Measurements from ENCODE around the gene CAVIN2. TPM values are rescaled to one million over a fixed set of nuclear protein-coding genes. Genes with fewer than 3 reads are reported as not detected.

Gene CAVIN2
- total RNA-seq, result 1 to 10 TPM in 2 of 8 experiments, under 1 TPM in 4, not detected in 2; 0.05 to 9.5 (median 0.35) TPM

- Histone ChIP-seq H3K27ac (no peak within 1 kb of the TSS), H3K4me3 (no peak within 1 kb of the TSS), H3K4me1 (replicated peaks in 1 of 2) (peaks cover 0 to 6% of the 10 kb centered on the region in 2 donors)
- in situ Hi-C loops (cut with MboI; ENCODE audit: low pct_unique_long_range_greater_than_20kb in 2 of 9, low sequenced_read_pairs in 9 of 9, unreplicated experiment in 9 of 9), result no loop called here
- ATAC-seq (replicated peaks in 6 of 8), result peak in 6 of 8 experiments; percentile 20 to 87 (median 71)
- WGBS, 10 experiments, result 0 to 91% (median 75%) methylated on average over 1 to 14 of the region's 31 CpGs; no CpG with 5 or more reads in 2 of the 10 experiments
Observed at GRCh38 chr2:191846515-191847476, at the start of gene CAVIN2. CAVIN2 (minus strand) TSS chr2:191847088; CDS start chr2:191846925, 163 bp downstream.

GRCh38 chr2:191895743-191896142, 48.9 kb upstream of the CAVIN2 start:
- H3K4me3 ChIP-seq, result no peak overlapping the region
- 57 to 100% (median 76%) methylated on average over 1 to 2 of the region's 2 CpGs; no CpG with 5 or more reads in 3 of the 10 experiments for WGBS, 10 experiments
- no peak for ATAC-seq (replicated peaks in 6 of 8)
- no peaks in the 10 kb centered on the region for H3K4me1 ChIP-seq (replicated peaks in 1 of 2)
- in situ Hi-C loops (cut with MboI; ENCODE audit: low pct_unique_long_range_greater_than_20kb in 2 of 9, low sequenced_read_pairs in 9 of 9, unreplicated experiment in 9 of 9), result no loop called here
- no peak overlapping the region for H3K27ac ChIP-seq

- ATAC-seq (replicated peaks in 6 of 8), result peak in 5 of 8 experiments; percentile 7 to 30 (median 16)
- H3K4me3 ChIP-seq, result no peak overlapping the region
- 83 to 100% (median 96%) methylated on average over 1 to 4 of the region's 4 CpGs; no CpG with 5 or more reads in 3 of the 10 experiments for WGBS, 10 experiments
- in situ Hi-C loops (cut with MboI; ENCODE audit: low pct_unique_long_range_greater_than_20kb in 2 of 9, low sequenced_read_pairs in 9 of 9, unreplicated experiment in 9 of 9), result no loop called here
- H3K4me1 ChIP-seq (replicated peaks in 1 of 2), result no peaks in the 10 kb centered on the region
- no peak overlapping the region for H3K27ac ChIP-seq
Observed at GRCh38 chr2:191895195-191895594, 48.3 kb upstream of the CAVIN2 start.

GRCh38 chr2:191894681-191895147, 47.8 kb upstream of the CAVIN2 start:
- Histone ChIP-seq H3K27ac (no peak overlapping the region), H3K4me3 (no peak overlapping the region), H3K4me1 (replicated peaks in 1 of 2) (no peaks in the 10 kb centered on the region)
- whole genome bisulfite sequencing, 10 experiments, result 0 to 85% (median 51%) methylated on average over 1 to 3 of the region's 3 CpGs; no CpG with 5 or more reads in 1 of the 10 experiments
- peak in 7 of 8 experiments; percentile 30 to 80 (median 57) for ATAC-seq (replicated peaks in 6 of 8)
- in situ Hi-C loops (cut with MboI; ENCODE audit: low pct_unique_long_range_greater_than_20kb in 2 of 9, low sequenced_read_pairs in 9 of 9, unreplicated experiment in 9 of 9), result no loop called here

- in situ Hi-C loops (cut with MboI; ENCODE audit: low pct_unique_long_range_greater_than_20kb in 2 of 9, low sequenced_read_pairs in 9 of 9, unreplicated experiment in 9 of 9), result no loop called here
- Histone ChIP-seq H3K27ac (no peak overlapping the region), H3K4me1 (replicated peaks in 1 of 2) (peaks cover 0 to 13% of the 10 kb centered on the region in 2 donors), H3K4me3 (no peak overlapping the region)
- peak in 2 of 8 experiments; percentile 39 to 46 for ATAC-seq (replicated peaks in 6 of 8)
- WGBS, 10 experiments, result 36 to 100% (median 76%) methylated on average over 1 to 3 of the region's 3 CpGs
Observed at GRCh38 chr2:191892391-191892790, 45.5 kb upstream of the CAVIN2 start.

GRCh38 chr2:191891656-191892055, 44.8 kb upstream of the CAVIN2 start:
- no peak overlapping the region for H3K4me3 ChIP-seq
- H3K4me1 ChIP-seq (replicated peaks in 1 of 2), result peaks cover 0 to 14% of the 10 kb centered on the region in 2 donors
- no peak for ATAC-seq (replicated peaks in 6 of 8)
- 80 to 100% (median 90%) methylated on average over 1 to 5 of the region's 5 CpGs; no CpG with 5 or more reads in 2 of the 10 experiments for WGBS, 10 experiments
- no peak overlapping the region for H3K27ac ChIP-seq
- in situ Hi-C loops (cut with MboI; ENCODE audit: low pct_unique_long_range_greater_than_20kb in 2 of 9, low sequenced_read_pairs in 9 of 9, unreplicated experiment in 9 of 9), result no loop called here

- H3K27ac ChIP-seq, result no peak overlapping the region
- peaks cover 7 to 24% of the 10 kb centered on the region in 2 donors for H3K4me1 ChIP-seq (replicated peaks in 1 of 2)
- no peak for ATAC-seq (replicated peaks in 6 of 8)
- 83 to 100% (median 93%) methylated on average over 1 to 2 of the region's 2 CpGs; no CpG with 5 or more reads in 2 of the 10 experiments for WGBS, 10 experiments
- in situ Hi-C loops (cut with MboI; ENCODE audit: low pct_unique_long_range_greater_than_20kb in 2 of 9, low sequenced_read_pairs in 9 of 9, unreplicated experiment in 9 of 9), result no loop called here
- no peak overlapping the region for H3K4me3 ChIP-seq
Observed at GRCh38 chr2:191889931-191890330, 43.0 kb upstream of the CAVIN2 start.

GRCh38 chr2:191888400-191889166, 41.7 kb upstream of the CAVIN2 start:
- peak in 1 of 8 experiments; percentile 36 for ATAC-seq (replicated peaks in 6 of 8)
- in situ Hi-C loops (cut with MboI; ENCODE audit: low pct_unique_long_range_greater_than_20kb in 2 of 9, low sequenced_read_pairs in 9 of 9, unreplicated experiment in 9 of 9), result no loop called here
- Histone ChIP-seq H3K4me3 (no peak overlapping the region), H3K27ac (no peak overlapping the region), H3K4me1 (replicated peaks in 1 of 2) (peaks cover 7 to 32% of the 10 kb centered on the region in 2 donors)
- WGBS, 10 experiments, result 63 to 93% (median 84%) methylated on average over 2 to 3 of the region's 3 CpGs; no CpG with 5 or more reads in 1 of the 10 experiments

- Histone ChIP-seq H3K27ac (no peak overlapping the region), H3K4me1 (replicated peaks in 1 of 2) (peaks cover 7 to 32% of the 10 kb centered on the region in 2 donors), H3K4me3 (no peak overlapping the region)
- WGBS, 10 experiments, result 80 to 100% (median 100%) methylated on average over 1 to 4 of the region's 6 CpGs; no CpG with 5 or more reads in 4 of the 10 experiments
- in situ Hi-C loops (cut with MboI; ENCODE audit: low pct_unique_long_range_greater_than_20kb in 2 of 9, low sequenced_read_pairs in 9 of 9, unreplicated experiment in 9 of 9), result no loop called here
- ATAC-seq (replicated peaks in 6 of 8), result no peak
Observed at GRCh38 chr2:191885650-191886049, 38.8 kb upstream of the CAVIN2 start.

GRCh38 chr2:191885098-191885497, 38.2 kb upstream of the CAVIN2 start:
- ATAC-seq (replicated peaks in 6 of 8), result no peak
- Histone ChIP-seq H3K4me3 (no peak overlapping the region), H3K4me1 (replicated peaks in 1 of 2) (peaks cover 7 to 32% of the 10 kb centered on the region in 2 donors), H3K27ac (no peak overlapping the region)
- in situ Hi-C loops (cut with MboI; ENCODE audit: low pct_unique_long_range_greater_than_20kb in 2 of 9, low sequenced_read_pairs in 9 of 9, unreplicated experiment in 9 of 9), result no loop called here
- 18 to 100% (median 67%) methylated on average over 1 of the region's 1 CpG; no CpG with 5 or more reads in 4 of the 10 experiments for WGBS, 10 experiments

- 29 to 100% (median 83%) methylated on average over 1 to 9 of the region's 34 CpGs; no CpG with 5 or more reads in 1 of the 10 experiments for WGBS, 10 experiments
- Histone ChIP-seq H3K4me1 (replicated peaks in 1 of 2) (peaks cover 7 to 18% of the 10 kb centered on the region in 2 donors), H3K27ac (no peak overlapping the region), H3K4me3 (no peak overlapping the region)
- in situ Hi-C loops (cut with MboI; ENCODE audit: low pct_unique_long_range_greater_than_20kb in 2 of 9, low sequenced_read_pairs in 9 of 9, unreplicated experiment in 9 of 9), result no loop called here
- no peak for ATAC-seq (replicated peaks in 6 of 8)
Observed at GRCh38 chr2:191881982-191882816, 35.3 kb upstream of the CAVIN2 start.
